ENCODE measurements around the gene GTPBP1.
A peak's percentile ranks its signal among the peaks of the same experiment; 100 is the strongest.

Gene GTPBP1

DNA sequence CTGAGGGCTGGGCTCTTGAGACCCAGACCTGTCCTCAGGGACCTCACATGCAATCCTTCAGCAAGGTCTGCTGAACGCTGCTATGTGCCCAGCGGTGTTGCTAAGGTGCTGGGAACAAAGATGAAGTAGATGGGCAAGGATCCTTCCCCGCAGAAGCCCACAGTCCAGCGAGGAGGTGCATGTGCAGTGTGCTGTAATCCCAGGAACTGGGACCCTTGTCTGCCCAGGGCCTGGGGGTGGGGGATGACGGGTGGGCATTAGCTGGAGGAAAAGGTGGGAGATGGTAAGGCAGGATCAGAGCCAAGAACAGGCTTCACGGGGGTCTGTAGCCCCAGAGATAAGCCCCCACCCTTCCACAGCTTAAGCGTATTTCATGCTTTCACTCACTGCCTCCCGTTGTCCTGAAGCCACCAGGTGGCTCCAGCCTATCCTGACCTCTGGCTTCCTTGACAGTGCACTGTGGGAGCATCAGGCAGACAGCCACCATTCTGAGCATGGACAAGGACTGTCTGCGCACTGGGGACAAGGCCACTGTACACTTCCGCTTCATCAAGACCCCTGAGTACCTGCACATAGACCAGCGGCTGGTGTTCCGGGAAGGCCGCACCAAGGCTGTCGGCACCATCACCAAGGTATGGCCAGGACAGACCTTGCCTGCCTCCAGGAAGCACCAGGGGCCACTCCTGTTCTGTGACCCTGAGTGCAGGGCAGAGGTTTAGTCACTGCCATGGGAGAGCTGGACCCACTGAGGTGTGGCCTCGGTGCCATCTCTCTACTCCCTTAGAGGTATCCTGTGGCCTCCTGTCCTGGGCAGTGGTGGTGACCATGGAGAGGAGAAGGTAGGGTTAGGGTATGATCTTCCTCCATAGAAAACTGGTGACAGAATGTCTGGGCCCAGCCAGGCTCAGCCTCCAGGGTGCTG is 22.0 kb downstream of the GTPBP1 start:
- no peak for DNase-seq

DNA sequence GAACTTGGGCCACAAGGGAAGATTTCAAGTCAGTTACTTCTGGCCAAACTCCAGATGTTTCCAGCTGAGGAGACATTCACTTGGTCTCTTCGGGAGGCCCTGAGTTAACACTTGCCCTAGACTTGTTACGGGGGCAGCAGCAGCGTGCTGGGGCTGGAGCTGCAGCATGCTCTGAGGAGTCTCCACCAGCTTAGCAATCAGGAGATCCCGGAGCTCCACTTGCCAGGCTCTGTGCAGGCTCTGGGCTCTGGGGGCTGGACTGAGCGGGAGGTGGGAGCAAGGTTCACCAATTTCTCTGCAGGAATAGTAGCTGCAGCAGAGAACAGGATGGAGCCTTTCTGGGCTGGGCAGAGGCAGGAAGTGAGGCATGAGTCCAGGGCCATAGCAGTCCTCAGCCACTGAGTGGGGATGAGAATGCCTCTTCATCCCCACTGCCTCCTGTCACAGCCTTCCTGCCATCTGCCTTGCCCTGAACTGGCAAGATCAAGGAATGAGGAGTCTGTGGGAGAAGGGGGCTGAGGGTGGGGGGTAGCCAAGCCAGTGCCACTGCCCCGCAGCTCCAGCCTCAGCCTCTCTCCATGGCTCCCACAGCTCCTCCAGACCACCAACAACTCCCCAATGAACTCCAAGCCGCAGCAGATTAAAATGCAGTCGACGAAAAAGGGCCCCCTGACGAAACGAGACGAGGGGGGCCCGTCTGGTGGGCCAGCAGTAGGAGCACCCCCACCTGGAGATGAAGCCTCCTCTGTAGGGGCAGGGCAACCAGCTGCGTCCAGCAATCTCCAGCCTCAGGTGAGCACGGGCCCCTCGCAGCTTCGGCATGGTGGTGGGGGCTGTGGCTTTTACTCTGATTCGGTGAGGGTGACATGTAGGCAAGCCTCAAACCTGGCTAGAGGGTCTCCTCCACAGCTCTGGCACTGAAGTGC is 23.4 kb downstream of the GTPBP1 start:
- DNase-seq: no peak

GRCh38 chr22:38729946-38730345 is 24.2 kb downstream of the GTPBP1 start:
- no peak for DNase-seq

- no peak for DNase-seq
Measured at GRCh38 chr22:38730411-38730871, 24.7 kb downstream of the GTPBP1 start.

DNA sequence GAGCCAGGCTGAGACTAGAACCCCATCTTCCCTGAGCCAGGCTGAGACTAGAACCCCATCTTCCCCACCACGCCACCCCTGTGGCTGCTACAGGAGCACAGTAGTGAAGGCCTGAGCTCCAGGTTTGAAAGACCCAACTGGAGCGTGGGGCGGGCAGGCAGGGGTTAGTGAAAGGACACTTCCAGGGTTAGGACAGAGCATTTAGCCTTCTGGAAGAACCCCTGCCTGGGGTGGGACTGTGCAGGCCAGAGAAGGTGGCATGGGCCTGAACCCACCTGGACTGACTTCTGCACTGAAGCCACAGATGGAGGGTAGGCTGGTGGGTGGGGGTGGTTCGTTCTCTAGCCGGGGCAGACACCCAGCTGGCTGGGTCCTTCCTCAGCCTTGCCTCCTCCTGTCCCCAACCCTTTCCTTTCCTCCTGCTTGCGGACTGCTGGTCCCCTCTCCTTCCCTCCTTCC is 26.0 kb downstream of the GTPBP1 start:
- no peak for DNase-seq

DNA sequence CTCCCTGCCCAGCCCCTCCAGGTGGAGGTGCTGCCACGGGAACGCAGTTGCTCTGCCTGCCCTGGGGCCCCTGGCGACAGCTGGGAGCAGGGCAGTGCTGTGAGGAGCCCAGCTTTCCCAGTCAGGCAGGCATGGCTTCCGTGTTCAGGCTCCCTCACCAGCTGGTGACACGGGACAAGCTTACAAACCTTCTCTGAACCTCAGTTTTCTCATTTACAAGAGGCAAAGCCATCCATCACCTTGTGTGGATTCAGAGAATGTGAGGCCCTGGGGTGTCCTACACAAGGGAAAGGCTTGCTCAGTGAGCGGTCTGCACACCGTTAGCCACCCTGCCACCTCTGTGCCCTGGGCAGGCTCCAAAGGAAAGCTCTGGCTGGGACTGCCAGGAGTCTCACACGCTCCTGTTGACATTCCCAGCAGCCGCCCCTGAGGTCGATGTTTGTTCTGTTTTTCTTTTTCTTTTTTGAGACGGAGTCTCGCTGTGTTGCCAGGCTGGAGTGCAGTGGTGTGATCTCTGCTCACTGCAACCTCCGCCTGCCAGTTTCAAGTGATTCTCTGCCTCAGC is 26.6 kb downstream of the GTPBP1 start:
- no peak for DNase-seq

DNA sequence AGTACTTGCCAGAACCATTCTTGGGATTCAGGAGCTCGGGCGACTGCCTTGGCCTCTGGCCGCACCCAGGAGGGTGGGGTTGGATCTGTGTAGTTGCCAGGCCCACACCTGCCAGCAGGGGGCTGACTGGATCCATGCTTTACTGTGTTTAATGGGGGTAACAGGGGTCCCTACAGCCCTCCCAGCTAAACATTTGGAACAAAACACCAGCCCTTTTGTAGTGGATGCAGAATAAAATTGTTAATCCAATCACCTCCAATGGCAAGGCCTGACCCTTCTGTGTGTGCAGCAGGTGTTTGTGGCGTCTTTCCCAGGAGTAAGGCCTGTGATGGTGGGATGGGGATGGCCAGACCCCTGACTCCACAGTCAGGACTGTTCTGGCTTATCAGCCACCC is 27.6 kb downstream of the GTPBP1 start:
- peak; percentile 77 for DNase-seq

- DNase-seq: no peak
Measured at GRCh38 chr22:38733724-38734381, 28.1 kb downstream of the GTPBP1 start.

DNA sequence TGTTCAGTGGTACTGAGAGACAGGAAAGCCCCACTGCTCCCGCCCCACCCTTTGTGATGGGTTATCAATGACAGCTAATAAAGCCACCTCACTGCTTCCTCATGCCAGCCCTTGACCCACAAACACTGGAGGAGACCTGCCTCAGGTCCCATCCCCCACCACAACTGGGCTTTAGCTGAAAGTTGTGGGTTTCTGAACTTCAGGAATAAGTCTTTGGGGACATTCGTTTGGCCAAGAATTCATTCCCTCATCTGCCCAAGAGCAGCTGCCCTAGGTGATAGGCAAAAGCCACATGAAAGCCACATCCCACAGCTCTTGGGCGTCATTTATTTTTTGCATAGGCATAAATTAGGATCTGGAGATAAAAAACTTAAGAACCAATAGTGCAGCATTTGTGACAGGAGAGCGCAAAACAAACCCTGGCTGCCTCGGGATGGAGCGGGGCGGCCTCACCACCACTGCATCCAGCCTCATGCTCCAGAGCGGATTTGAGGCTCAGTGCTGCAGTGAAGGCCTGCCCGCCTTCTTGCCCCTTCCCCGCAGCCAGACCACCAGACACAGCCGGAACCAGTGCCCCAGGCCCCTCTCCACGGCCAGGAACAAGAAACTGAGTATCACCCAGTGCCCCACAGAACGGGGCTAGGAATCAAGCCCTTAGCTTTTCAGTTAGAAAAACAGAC is 28.8 kb downstream of the GTPBP1 start:
- peak; percentile 58 for DNase-seq

- DNase-seq: no peak
Measured at GRCh38 chr22:38735126-38735464, 29.4 kb downstream of the GTPBP1 start.

DNA sequence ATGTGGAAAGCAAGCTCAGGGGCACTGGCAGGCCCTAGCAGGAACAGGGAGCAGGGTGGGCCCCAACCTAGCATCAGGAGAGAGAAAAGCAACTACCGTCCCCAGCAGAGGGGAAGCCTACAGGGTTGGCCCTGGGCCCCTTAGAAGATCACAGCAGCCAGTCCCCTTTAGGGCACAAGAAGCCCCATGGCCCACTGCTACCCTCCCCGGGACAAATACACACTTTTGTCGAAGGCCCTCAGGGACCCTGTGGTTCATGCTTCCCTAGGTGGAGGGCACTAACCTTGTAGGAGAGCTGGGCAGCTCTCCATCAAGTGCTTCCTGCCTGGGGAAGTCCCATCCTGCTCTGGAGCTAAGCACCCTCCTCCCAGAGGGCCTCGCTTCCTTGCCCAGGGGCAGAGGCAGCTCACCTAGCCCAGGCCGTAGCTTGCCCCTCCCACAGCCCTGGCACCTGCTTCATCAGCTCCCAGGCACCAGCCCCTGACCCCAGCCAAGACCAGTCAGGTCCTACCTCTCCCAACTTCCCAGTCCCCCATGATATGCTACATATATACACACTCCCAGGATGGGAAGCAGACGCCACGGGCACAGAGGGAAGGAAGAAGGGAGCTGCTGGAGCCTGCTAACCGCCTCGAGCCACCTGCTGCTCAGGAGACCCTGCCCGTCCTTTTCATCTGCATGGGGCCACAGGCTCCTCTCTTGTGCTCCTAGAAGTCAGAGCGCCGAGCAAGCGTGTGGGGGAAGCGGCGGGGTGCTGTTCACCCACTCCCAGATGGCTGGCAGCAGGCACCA is 29.9 kb downstream of the GTPBP1 start:
- no peak for DNase-seq

- DNase-seq: no peak
Measured at GRCh38 chr22:38736257-38736570, 30.5 kb downstream of the GTPBP1 start.

DNA sequence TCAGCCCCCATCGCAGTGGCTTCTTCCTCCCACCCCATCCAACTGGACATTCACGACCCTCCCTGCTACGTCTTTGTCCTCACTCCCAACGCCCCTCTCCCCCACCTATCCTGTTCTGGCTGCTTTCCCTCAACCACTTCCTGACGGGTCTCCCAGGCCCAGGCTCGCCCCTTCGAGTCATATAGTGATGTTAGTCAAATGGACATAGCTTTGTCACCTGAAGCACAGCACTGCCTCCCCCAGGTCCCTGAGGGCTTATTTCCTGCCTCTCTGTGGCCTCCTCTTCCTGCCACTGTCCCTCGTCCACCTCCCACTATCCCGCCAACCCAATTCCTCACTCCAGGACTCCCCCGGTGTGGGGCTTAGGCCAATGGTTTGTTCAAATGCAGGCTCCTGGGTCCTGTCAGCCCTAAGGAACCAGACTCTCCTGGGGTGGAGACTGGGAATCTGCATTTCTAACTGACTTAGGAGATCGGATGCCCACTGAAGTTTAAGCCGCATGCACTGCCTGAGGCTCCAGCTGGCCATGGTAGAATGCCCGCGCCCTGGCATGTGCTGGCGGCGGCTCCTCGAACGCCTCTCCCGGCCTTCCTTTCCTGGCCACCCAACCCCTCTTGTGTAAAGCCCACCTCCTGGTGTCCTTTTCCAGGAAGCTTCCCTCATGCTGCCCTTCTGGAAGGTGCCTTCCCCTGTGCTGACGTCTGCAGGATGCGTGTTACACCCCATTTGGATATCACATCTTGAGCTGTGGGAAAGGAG is 31.7 kb downstream of the GTPBP1 start:
- no peak for DNase-seq

- no peak for DNase-seq
Measured at GRCh38 chr22:38738475-38739070, 32.8 kb downstream of the GTPBP1 start.

GRCh38 chr22:38739300-38740055 is 33.7 kb downstream of the GTPBP1 start:
- no peak for DNase-seq

DNA sequence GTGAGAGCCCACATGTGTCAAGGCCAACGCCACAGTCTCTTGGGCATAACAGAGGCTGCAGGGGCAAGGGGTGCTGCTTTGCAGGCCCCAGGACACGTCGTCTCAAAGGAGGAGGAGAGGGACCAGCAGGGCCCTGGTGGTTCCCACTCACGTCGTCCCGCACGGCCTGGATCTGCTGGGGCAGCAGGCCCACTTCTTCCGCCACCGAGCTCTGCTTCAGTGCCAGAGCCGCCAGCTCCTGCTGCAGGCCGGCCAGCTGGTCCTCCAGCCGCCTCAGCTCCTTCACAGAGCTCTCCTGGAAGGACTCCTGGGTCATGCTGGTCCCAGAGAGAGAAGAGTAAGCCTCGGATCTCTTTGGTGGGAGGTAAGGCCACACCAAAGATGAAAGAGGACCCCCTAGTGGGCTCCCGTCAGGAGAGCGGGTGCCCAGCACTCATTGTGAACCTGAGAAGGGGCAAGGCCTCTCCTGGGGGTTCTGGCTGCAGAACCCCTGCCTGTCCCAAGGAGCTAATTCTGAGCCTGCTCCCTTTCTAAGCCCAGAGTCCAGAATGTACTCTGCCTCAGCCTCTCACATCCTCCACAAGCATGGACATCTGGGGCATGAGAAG is 34.5 kb downstream of the GTPBP1 start:
- DNase-seq: no peak

DNA sequence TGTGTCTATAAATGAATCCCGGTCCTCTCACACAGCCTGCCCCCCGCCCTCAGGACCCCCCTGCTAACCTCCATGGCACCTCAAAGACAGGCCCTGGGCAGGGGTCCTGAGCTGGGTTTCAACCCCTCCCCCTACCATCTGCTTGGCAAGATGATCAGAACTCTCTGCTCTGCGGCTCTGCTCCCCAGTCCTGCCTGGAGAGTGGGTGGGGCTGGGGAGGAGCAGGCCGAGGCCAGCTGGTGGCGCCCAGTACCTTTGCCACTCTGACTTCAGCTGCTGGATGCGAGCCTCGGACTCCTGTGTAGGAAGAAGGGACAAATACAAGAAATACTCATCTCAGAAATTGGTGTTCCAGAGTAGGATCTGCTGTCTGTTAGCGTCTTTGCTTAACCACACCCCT is 35.0 kb downstream of the GTPBP1 start:
- no peak for DNase-seq

GRCh38 chr22:38741166-38741565 is 35.4 kb downstream of the GTPBP1 start:
- no peak for DNase-seq

DNA sequence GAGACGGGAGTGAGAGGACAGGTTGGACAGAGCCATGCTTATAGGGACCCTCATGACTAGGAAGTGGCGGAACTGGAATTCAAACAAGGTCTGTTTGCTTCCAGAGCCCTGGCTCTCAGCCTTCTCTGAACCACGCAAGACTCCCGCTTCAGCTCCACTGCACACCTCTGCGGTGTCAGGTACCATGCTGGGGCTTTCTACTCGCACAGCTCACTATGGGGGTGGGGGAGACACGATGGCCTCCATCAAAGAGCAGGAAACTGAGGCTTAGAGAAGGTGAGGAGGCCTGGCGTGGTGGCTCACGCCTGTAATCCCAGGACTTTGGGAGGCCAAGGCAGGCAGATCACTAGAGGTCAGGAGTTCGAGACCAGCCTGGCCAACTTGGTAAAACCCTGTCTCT is 35.8 kb downstream of the GTPBP1 start:
- no peak for DNase-seq

All from hematopoietic multipotent progenitor cell treated with erythropoietin and hydrocortisone succinate and interleukin-3 and kit ligand, for 6 days (in vitro differentiated cells).